GM18867 (cell line): Measurements from ENCODE around the gene NLRP7.

Source experiments
- ATAC-seq: cut with Tn5 transposase; IDR thresholded peaks from one replicate; pipeline ENCODE4 v1.9.1; 2021; ENCODE audit warnings: mild to moderate bottlenecking, moderate library complexity; ENCODE audit not compliant: unreplicated experiment

NLRP7 gene

DNA sequence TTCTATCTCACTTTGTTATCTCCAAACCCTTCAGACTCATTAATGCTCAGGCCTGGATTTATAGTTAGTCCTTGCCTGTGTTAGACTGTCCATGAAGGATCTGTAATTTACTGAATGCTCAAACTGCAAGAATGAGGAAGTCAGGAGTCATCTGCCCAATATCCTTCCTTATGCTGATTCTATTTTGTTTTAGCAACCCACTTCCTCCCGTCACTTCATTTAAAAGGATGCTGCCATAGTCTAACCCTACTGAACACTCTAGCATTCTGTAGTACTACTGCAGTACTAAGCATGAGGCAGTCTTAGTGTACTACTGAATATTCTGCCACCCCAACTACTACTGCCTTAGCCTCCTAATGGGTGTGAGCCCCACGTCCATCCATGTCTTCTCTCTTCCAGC is 71.8 kb downstream of the NLRP7 start:
- ATAC-seq: no peak

- no peak for ATAC-seq
These were observed 73.3 kb downstream of the NLRP7 start, which contains the start of gene FCAR for GRCh38 chr19:54873990-54874389. Gene FCAR (plus strand): TSS chr19:54874235. CDS start chr19:54874290, 55 bp downstream.
